OCI-M2 (cell line): Measurements from ENCODE around the gene ADAMTS12.

Experiments used
- DNase-seq: peaks from one replicate; lab custom pipeline; 2025; ENCODE audit not compliant: unreplicated experiment; lab: John Stamatoyannopoulos, UW

Gene ADAMTS12

DNA sequence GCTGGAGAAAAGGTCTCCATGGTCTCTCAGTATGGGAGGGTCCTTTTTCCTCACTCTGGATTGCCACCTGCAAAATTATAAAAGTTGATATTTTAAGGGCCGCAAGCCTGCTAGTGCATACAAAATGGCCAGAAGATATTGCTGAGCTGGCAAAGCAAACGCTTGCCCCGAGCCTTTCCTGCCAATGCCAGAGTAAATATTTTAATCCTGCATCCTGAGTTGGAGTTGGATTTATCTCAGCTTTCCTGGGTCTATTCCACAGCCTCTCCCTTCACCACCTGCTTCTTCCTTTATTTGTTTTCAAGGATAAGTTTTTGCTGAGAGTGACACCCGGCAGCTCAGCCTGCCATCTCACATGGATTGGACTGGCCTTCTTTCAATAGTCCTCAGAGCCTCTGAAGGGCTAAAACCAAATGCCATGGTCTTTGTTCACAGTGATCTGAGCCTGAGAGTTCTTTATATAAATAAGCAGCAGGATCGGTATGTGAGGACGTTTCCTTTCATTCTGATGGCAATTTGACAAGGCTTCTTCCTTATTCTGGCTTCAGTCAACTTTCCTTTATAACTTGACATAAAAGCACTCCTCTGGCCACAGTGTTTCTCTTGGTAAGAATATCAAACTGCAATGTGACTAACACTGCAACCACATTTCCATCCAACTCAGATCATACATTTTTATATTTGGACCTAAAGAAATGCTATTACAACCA lies 170.1 kb downstream of the ADAMTS12 start:
- no peak for DNase-seq

DNA sequence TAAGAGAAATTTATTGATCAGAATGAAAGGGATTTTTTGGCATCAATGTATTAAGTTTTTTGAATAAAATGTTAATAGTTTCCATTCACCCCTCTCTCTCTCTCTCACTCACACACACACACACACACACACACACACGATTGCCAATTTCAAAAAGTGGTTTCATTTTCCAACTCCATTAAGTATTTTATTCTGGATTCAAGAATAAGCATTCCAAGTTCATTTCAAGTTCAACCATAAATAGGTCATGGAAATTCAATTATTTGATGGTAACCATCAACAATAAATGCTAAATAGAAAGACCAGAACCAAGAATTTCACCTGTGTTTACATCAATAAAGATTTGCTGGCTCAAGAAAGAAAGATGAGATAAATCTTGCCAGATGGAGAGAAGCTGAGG lies 171.6 kb downstream of the ADAMTS12 start:
- DNase-seq = no peak

DNA sequence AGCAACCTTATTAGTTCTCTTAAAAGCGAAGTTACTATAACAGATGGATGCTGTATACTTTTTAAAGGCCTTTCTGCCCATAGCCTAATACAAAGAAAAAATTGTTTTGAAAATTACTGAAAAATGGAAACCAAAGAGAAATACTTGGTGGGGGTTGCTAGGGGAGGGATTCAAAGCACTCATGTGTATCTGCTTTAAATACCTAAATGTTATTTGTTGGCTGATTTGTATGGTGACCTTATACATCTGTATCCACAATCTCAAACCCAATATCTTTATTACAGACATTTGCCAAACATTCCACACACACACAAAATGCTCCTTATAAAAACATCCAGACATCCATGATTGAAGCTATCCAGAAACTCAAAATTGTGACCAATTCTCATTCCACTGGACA lies 172.0 kb downstream of the ADAMTS12 start:
- DNase-seq = no peak

DNA sequence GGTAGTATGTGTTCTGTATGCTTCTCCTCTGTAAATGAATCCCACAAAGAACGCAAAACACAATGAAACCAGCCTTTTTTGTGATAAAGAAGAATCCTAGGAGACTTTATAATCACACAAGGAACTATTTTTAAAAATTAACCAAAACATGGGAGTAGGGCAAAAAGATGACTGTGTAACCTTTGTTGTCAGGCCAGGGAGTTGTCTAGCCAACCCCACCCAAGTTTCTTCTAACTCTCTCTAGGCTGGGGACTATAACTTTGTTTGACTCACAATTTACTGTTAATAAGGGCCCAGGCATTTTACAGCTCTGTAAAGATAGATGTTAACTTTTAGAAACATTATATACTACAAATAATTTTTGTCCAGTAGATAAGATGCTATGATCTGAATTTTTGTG lies 176.1 kb downstream of the ADAMTS12 start:
- DNase-seq = no peak

DNA sequence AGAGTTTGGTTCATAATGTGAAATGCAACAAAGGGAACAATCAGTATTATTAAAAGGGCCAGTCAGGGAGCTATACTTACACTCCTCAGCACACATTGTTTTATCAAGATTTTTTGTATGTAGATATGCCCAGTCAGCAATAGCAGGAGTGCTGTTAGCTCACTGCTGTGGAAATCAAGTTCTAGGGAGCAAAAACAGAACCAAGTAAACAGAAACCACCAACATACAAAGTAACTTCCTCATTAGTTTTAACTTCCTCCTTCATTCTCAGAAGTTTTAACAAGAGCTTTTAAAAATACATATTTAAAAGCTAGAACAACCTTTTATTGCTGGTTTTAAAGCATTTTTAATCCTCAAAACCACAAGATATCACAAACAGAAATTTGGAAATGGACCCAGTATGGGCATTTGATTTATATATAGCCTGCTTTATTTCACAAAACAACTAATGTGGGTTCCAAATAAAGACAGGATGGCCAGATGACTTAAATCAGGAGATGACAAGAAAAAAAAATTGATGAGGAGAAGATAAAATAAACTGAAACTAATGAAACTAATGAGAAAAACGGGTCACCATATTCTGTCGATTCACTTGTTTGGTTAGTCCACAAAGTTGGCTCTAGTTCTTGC lies 178.5 kb downstream of the ADAMTS12 start:
- DNase-seq = no peak

DNA sequence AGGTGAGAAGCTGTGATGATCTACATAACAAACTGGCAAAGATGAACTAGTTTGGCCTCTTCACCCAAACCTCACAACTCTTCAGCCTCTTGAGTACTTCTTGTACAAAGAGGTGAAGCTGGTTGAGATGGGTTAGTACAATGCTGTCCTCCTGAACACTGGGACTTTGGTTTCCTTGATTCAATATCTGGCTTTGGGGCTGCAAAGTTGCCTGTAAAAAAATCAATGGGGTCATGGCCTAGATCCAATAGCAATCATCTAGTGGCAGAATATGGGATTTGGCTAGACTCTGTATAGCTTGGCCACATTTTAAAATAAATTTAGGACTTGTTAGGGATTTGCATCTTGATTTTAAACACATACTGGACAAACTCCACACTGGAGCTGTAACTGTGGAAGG lies 179.1 kb downstream of the ADAMTS12 start:
- no peak for DNase-seq

DNA sequence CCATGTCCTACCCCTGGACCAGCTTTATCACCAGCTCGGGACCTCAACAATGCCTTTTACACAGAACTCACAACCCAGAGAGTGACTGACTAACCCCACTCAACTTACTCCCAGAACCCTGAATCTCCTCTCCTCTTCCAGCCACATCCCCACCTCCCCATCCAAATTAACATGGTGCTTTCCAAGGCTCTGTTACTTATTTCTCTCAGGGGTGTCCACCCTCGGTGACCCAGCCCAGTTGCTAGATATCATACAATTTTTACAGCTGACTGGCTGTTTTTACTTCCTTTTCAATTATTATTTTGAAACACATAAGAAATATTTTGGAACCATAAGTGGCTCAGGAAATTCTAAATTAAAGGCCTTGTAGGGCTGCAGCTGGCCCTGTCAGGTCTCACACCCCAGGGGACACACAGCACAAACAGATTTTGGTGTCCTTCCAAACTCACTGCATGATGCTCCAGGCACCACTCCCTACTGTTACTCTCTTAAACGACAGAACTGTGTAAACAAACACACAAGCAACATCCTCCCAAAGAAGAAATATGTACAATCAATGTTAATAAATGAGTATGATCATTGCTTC lies 180.6 kb downstream of the ADAMTS12 start:
- DNase-seq = no peak

DNA sequence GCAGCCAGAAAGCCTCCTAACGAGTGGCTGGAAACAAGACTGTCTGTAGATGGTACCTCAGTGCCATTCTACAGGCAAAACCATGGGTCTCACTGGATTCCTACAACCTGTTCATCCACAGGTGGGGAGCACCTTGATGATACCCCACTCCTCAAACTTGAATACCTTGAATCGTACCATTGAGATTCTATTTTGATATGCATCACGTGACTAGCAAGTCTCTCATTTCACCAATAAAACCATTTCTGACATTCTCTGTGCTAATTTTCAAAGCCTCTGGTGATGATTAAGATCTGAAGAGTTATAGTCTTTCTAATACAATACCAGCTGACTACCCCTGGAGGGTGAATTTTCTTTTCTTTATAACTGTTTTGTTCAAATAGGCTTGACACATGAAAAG lies 188.9 kb downstream of the ADAMTS12 start:
- no peak for DNase-seq

DNA sequence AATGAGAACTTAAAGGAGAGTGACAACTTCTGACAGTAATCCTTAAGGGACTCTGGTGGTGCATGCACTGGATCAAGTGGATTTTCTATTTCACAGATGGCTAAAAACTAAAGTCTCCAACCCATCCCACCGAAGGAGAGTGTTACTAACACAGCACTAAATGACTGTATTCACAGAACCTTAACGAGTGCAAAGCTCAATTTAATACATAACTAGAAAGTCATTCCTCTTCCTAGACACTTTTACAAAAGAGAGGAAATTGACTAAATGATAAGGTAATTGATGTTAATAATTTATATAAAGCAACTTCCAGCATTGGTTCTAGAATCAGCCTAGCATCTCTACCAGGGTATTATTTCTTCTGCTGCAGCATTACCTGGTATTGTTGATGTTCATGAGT lies 189.8 kb downstream of the ADAMTS12 start:
- DNase-seq = no peak

DNA sequence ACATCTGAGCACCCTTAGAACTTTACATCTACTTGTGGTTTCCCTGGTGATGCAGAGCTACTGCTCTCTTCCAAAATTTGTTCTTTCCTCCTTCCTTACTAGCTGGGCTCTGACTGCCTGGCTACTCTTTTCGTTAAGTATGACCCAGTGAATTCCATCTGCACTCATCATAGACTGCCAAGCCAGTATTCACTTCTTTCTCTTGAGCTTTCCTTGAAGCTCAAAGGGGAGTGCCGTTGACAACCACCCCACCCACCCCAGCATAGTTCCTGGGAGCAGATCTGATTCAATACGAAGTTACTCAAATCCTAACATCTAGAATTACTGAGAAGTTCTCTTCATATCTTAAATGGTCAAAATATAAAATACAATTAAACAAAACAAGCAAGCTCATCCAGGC lies 190.5 kb downstream of the ADAMTS12 start:
- no peak for DNase-seq

DNA sequence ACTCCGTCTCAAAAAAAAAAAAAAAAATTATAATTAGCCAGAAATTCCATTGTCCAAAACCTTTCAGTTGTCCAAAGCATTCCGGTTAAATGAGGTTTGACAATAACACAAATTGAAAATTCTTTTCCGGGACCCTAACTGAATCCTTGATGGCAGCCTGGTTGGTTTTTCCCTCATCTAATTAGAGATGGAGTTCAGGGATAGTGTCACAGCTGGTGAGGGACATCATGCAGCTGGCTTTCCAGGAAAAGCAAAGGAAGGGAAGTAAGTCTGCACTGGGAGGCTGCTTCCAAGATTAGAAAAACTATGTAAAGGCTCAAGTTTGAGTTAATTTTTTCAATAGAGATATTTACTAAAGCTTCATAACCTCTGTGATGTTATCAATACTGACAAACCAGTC lies 195.4 kb downstream of the ADAMTS12 start:
- DNase-seq = no peak

DNA sequence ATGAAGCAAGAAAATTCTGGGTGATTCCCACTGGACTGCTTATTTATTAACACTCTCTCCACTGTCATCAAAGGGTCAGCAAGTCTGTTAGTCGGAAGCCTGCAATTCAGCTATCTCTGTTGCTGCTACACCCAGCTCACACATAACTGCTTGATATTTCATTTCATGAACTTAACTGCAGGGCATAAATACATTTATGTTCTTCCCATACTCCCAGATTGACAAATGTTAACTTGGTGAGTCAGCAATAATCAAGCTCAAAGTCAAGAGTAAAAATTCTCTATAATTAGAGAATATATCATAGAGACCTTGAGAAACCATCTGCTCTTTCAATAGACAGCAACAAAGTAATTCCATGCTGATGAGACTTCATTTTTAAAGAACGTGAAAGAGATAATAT lies 198.8 kb downstream of the ADAMTS12 start:
- no peak for DNase-seq

DNA sequence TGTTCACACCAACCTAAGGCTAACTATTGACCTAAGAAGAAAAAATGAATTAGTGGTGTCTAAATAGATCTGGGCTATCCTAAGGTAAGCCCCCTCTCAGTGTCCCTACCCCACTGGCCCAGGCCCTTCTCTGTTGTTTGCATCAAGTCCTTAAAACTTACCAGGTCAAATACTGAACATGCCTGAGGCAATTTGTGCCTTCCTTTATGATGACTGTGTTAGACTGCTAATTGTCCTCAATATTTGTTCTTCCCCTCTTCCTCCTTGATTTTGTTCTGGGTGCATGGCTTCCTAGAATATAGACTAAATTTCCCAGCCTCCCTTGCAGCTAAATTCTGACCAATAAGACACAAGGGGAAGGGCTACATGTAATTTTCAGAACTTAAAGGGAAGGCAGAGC lies 199.9 kb downstream of the ADAMTS12 start:
- no peak for DNase-seq

DNA sequence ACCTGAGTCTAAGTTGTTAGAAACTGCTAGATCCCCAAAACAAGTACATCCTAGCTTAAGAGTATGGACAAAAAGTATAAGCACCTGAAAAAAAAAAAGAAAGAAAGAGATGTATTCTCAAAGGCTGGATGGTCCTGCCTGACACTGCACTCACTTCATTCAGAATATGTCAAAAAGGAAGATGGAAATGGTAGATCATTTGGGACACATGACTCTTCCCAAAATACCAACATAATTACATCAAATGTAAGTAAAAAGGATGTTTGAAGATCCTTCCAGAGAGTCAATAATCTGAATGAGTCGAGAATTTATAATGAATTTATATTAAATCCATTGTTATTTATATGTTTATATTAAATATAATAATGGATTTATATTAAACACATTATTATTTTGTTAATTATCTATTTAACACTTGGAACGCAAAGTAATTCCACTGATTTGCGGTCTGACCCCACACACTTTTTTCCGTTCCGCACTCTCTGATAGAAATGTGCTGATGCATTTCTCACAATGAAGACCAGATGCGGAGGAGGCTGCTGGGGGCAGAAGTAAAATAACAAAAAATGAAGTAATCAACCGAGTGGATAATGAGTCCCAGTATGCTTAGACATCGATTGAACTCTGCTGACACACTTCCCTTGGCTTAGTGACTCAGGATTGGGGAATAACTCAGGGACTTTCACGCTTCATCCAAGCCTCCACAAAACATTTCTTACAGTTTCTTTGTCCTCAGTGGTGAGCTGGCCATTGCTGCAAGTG lies 201.2 kb downstream of the ADAMTS12 start:
- DNase-seq = no peak

DNA sequence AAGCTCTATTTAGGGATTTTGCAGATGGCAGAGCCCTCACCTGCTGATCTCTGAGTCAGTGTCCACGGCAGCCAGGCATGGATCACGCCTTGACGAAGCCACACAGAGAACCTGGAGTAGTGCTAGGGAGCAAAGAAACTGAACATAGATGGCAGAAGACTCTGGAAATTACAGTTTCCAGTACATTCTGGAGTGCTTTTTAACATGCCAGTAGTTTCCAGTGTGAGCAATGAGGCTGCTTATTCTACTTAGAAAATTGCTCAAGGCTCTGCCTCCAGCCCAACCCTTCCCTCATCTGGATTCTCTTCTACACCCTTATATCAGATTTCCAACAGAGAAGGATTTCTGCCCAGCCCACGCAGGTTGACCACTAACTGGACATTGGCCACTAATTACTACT lies 203.3 kb downstream of the ADAMTS12 start:
- no peak for DNase-seq

DNA sequence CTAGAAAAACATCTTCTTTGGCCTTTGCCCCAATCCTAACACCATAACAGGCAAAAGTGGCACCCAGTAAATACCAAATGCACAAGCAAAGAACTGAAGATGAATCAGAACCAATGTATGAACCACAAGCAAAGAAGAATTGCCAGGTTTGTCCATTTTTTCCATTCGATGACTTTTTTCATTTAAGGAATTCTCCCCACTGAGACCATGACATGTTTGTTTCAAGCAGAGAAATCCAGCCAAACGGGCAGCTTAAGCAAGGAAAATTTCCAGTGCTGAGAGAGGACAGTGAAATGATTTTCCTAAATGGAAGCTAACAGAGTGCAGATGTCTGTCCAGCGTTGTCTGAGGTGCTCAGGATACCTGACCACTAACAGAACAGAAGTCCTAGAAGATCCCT lies 203.7 kb downstream of the ADAMTS12 start:
- no peak for DNase-seq

DNA sequence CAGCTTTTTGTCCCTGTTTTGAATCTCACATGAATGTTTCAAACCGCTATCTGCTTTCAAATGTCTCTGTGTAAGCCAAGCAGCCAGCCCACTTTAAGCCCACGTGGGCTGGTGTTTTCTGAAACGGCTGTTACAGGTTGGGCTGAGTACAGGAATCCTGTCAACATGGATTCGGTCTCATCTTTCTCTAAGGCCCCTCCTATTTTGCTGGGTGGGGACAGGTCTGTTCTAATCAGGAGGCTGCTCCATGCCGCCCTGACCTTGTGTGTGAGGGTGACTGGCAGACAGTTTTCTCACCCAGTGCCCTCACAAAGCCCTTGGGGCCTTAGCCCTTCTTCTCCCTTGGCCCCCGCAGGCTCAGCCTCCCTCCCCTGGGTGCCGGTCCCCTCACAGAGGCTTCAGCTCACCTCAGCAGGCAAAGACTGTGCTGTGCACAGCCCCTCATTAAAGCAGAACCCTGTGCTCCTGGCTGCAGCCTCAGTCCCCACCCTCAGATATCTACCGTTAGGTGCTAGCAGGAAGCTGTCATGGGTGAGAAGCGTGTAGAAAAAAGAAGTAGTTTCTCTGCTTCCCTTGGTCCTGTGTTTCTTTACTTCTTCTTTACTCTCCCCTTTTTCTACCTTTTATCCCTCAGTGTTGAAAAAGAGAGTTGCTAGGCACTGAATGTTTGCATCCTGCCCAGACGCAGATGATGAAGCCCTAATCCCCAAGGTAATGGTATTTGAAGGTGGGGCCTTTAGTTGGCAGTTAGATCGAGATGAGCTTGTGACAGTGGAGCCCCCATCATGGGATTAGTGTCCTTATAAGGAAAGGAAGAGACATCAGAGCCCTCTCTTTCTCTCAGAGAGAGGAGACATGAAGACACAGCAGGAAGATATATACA lies 205.7 kb downstream of the ADAMTS12 start:
- no peak for DNase-seq

DNA sequence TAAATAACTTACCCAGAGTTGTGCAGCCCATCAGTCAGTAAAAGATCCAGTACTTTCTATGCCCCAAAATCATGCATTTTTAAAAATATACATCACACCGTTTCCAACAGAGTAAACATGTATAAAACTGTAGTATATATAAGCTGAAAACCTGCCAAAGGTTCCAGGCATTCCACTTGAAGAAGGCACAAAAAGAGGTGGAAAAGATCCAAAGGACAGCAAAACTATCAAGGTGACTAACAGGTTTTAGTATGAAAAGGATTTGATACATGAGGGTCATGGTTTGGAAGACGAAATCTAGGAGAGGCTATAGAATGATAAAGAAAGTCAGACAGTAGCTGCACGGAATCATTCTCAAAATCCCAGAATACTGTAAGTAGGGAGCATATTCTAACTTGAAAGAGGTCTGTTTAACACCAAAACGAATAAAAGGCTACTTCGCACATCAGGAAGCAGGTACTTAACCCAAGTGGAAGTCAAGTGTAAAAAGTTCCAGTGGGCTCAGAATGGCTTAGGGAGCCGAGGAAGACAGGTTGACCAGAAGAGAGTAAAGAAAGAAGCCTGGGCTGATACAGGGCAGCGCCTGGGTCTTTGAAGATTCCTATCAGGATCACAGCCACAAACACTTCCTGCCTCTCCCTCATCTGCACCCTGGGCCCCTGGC lies 207.2 kb downstream of the ADAMTS12 start:
- no peak for DNase-seq

DNA sequence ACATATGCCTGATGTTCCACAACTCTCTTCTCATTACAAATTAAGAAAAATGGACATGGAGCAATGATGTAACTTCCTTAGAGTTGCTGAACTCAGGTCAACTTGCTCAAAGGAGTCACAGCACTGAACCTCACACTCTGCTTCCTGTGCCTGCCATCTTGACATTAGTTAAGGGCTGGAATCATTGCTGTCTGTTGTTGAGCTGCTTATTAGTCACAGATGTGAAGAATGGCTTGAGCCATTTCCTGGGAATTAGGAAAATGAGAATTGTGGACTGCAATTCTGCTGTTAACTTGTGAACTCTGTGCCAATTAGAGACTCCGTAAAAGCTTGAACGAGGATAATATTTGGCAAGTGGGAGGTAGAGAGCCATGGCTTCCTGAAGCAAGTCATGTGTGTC lies 212.0 kb downstream of the ADAMTS12 start:
- DNase-seq = no peak

DNA sequence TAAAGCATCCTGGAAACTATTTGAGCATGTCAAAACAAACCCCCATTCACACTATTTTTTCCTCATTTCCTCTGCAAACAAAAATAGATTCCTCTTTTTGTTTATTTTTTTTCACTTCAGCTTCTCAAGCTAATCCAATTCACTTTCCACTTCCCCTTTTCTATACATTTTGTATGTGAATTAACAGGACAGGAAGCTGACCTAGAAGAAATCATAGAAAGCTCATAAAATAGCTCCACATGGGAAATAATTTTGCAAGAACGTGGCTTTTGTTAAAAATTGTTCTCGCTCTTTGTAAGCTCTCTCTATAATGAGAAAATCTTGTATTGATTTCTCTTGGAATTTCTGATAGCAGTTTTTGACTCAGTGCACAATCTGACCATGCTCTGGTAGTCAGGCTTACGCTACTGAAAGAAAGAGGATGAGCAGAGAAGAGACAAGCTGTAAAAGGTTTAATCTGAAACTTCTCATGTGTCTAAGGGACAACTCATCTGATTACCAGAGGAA lies 215.8 kb downstream of the ADAMTS12 start:
- DNase-seq = no peak
